GM21717 (cell line): ENCODE results near the gene ITM2C.

Experiments used
- ATAC-seq: cut with Tn5 transposase; IDR thresholded peaks from one replicate; pipeline ENCODE4 v1.9.1; 2021; ENCODE audit warnings: mild to moderate bottlenecking, moderate library complexity; ENCODE audit not compliant: unreplicated experiment

ITM2C gene

GRCh38 chr2:230905448-230906421 lies 41.0 kb downstream of the ITM2C start:
- ATAC-seq: no peak

- no peak for ATAC-seq
Observed at GRCh38 chr2:230906471-230907230, 41.9 kb downstream of the ITM2C start.

DNA sequence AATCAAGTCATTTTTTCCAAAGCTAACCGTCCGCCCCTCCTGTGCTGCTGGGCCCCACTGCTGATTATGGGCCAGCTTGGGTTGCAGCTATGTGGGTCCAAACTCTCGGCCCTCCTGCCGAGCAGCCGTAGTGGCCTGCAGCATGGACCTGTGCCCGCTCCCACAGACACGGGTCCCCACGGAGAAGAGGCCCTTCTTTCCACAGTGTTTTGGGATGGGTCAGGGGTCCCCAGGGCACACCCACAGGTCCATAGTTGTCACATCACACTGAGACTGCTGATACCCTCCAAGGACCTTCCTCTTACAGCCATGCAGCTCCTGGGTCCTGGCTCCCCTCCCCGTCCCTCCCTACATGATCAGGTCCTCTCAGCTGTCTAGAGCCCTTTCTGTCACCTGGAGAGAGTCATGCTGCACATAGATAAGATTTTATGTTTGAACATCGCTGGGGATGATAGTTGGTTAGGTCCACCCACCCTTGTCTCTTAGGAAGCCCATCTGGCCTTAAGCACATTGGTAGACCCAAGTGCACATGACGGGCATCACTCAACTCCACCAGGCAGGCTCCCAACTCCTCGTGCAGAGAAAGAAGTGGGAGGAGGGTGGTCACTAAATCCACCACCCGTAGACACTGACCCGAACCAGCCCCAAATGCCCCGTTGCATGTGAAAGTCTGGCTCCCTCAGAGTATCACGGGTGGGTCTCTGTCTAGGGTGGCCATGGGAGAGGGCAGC lies 42.8 kb downstream of the ITM2C start:
- ATAC-seq: no peak

GRCh38 chr2:230908092-230908594 lies 43.4 kb downstream of the ITM2C start:
- no peak for ATAC-seq

GRCh38 chr2:230908595-230909191 lies 44.0 kb downstream of the ITM2C start:
- no peak for ATAC-seq

GRCh38 chr2:230909841-230910545 lies 45.3 kb downstream of the ITM2C start:
- ATAC-seq: no peak

GRCh38 chr2:230910546-230911177 lies 45.9 kb downstream of the ITM2C start:
- no peak for ATAC-seq

- no peak for ATAC-seq
Observed at GRCh38 chr2:230912046-230912445, 47.3 kb downstream of the ITM2C start.

DNA sequence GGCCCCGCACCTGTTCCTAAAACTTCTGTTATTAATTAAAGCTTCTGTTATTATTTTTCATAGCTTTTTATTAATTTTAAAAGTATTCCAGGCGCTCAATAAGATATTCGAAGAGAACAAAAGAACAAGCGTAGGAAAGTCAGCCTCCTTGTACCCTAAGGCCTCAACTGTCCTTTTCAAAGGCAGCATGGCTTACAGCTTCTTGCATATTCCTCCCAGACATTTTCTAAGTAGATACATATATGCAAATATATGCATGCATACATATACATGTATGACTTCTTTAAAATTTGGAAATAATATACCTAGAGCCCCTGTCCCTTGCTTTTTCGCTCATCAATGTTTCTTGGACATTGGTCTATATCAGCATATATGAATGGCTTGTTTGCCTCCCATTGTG lies 48.0 kb downstream of the ITM2C start:
- ATAC-seq: no peak

DNA sequence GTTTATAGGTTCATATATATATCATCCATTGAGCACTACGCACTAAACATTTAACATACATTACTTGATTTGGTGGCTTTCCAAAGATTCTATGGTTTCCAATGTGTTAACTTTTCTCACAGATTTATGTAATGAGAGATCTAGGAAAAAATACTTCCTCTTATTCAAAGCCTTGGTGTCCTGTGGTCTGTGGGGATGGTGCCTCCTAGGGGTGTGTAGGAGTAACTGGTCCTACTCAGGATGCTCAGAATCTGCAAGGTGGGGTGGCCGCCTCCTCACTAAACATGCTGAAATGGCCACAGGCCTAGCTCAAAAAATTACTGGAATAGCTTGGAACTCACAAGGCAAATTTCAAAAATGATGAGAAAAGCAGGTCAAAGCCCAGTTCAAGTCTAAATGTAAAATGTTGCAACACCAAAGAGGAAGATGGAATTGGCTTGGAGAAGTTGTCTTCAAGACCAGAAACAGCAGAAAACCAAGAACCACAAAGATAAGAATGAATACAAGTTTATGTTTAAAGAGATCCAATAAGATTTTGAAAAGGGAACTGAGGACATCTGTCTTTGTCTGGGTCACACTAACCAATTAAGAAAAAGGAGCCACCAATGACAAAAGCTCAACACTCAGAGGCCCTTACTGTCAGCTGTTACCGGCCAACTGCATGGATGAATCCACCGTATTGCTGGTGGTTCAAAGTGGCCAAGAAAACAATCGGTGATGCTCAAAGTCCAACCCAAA lies 48.8 kb downstream of the ITM2C start:
- no peak for ATAC-seq

DNA sequence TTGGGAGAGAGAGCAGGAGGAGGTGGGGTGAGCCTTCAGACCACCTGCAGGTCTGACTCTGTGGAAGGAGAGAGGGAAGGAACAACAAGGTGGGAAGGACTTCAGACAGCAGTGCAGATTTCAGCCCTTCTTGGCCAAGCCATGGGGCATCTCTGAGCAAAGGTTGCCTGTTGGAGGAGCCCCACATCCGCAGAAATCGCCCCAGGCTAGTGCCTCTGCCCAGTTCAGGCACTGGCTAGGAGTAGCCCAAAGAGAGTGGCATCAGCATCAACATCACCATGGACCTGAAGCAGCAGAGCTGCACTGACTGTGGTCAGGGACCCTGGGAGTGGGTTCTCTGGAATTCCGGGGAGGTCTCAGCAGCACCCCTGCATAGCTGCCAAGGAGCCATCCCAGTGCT lies 50.1 kb downstream of the ITM2C start:
- ATAC-seq: no peak

DNA sequence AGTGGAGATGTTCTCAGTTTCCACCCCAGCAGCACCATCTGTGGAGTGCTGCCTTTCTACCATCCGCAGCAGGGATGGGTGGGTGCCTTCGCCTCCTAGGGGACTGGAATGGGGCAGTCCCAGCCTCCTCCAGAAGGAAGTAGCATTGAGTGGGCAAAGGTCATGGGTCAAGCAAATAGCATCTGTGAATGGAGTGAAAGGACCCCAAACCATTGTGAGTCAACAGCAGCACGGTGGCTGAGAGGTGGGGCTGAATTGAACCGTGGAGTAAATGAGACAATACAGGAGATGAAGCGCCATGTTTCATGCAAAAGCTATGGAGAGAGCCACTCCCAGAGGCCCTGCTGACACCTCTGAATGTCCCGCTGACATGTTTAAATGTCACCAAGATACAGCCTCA lies 50.6 kb downstream of the ITM2C start:
- no peak for ATAC-seq

DNA sequence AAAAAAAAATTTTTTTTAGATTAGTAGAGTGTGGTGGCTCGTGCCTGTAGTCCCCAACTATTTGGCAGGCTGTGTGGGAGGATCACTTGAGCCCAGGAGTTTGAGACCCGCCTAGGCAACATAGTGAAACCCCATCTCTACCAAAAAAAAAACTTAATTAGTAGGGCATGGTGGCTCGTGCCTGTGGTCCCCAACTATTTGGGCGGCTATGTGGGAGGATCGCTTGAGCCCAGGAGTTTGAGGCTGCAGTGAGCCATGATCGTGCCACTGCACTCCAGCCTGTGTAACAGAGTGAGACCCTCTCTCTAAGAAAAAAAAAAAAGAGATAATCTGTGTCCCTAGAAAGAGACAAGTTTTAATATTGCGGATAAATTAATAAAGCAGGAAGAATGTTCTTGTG lies 51.5 kb downstream of the ITM2C start:
- ATAC-seq: no peak

DNA sequence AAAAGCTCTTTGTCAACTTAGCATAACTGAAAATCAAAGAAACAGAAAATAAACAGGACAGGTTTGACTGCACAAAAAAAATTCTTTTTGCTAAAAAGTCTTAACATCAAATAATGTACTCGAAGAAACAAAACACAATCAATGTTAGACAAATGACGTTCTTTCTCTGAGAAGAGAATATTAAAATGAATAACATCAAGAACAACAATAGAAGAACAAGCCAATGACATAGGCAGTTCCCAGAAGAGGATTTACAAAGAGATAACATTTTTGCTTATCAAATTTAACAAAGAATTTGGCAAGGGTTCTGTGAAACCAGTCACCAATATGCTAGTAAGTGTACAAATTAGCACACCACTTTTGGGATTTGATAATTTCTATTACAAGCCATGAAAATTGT lies 54.5 kb downstream of the ITM2C start:
- ATAC-seq: no peak

DNA sequence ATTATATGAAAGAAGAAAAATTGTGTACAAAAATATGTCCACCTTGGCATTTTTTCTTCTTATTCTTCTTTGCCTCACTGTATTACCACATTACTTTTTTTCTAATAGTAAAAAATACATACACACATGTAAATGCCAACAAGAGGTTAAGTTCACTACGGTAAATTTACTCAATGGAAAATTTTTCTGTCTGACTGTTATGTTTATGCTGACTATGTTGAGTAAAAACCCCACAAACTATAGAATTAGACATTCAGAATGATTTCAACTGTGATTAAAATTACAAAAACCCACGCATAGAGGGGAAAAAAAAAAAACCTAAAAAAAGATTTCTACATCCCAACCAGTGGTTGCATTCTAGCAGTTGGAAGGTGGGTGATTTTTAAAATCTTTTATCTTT lies 54.9 kb downstream of the ITM2C start:
- no peak for ATAC-seq

DNA sequence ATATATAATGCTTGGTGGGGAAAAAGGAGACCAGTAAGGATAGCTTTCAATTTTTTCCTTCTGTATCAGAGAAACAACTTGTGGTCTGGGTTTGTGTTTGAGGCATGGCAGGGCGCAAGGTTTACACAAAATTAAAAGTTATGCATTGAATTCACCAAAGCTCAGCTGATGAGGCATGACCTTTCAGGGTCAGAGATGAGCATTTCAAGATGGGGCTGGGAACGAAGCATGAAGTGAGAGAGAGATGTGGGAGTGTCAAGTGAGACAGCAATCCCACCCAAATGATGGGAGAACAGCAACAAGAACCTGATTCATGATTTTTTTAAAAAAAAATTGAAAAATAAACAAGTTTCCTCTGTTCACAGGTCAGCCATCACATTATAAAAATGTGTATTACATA lies 55.4 kb downstream of the ITM2C start:
- no peak for ATAC-seq

- no peak for ATAC-seq
Observed at GRCh38 chr2:230921806-230922595, 57.3 kb downstream of the ITM2C start.
